Mammary epithelial cell (primary cell): ENCODE data around the gene LGALS1.

Experiments
- EZH2 ChIP-seq: IDR thresholded peaks from 2 replicates; pipeline ENCODE4 v1.6.1; 2012; ENCODE audit warnings: low read length, inconsistent platforms, borderline replicate concordance
- TF ChIP-seq, protein P1 (sequence below), 2 donors: IDR thresholded peaks in 1 of 2; conservative IDR thresholded peaks in 1 of 2; 2 replicates each; pipeline ENCODE4 v1.5.1; 2011 to 2012; ENCODE audit warnings: inconsistent platforms in 2 of 2, low read length in 2 of 2, mild to moderate bottlenecking in 2 of 2, control low read depth in 1 of 2, low read depth in 1 of 2; ENCODE audit not compliant: insufficient read depth in 1 of 2; ENCODE audit errors: extremely low read depth in 1 of 2

DNA sequence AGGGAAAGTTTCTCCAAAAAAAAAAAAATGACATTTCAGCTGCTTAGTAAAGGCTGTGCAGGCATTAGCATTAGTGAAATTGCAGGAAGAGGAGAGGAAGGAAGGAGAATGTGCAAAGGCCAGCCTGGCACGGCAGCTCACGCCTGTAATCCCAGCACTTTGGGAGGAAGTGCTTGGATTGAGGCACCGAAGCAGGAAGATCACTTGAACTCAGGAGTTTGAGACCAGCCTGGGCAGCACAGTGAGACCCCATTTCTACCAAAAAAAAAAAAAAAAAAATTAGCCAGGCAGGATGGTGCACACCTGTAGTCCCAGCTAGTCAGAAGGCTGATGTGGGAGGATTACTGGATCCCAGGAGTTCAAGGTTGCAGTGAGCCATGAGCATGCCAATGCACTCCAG is 29.2 kb downstream of the LGALS1 start:
- TF ChIP-seq, protein P1, sequence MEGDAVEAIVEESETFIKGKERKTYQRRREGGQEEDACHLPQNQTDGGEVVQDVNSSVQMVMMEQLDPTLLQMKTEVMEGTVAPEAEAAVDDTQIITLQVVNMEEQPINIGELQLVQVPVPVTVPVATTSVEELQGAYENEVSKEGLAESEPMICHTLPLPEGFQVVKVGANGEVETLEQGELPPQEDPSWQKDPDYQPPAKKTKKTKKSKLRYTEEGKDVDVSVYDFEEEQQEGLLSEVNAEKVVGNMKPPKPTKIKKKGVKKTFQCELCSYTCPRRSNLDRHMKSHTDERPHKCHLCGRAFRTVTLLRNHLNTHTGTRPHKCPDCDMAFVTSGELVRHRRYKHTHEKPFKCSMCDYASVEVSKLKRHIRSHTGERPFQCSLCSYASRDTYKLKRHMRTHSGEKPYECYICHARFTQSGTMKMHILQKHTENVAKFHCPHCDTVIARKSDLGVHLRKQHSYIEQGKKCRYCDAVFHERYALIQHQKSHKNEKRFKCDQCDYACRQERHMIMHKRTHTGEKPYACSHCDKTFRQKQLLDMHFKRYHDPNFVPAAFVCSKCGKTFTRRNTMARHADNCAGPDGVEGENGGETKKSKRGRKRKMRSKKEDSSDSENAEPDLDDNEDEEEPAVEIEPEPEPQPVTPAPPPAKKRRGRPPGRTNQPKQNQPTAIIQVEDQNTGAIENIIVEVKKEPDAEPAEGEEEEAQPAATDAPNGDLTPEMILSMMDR (conservative IDR thresholded peaks at IDR 0.05 in 1 of 2, IDR thresholded peaks at IDR 0.05 in 1 of 2; ENCODE audit: extremely low read depth in 1 of 2, insufficient read depth in 1 of 2, low read depth in 1 of 2, low read length in 2 of 2) = no peak
- no peak for TF ChIP-seq EZH2
